ENCODE results near the gene ZNF148.

Gene ZNF148

DNA sequence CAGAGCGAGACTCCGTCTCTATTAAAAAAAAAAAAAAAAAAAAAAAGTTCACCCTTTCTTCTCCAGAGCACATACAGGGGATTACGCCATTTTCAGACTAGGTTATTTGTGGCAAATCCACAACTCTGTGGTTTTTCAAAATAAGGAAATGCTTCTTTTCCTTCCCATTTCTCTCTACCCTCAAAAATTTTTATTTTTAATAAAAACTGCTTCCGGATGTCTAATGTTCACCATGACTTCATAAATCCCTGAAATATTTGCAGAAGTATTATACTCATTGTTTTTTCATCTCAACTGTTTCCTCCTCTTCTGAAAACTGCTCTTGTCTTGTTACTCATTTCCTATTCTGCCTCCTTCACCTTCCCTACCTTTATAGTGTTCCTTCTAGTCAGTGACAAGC lies 117.6 kb downstream of the ZNF148 start:
- Histone ChIP-seq H3K9me2 (replicated peaks; ENCODE audit: insufficient read depth, low read length) (no peaks in the 10 kb centered on the region), H3K27me3 (replicated peaks; ENCODE audit: insufficient read depth, low read length) (no peaks in the 10 kb centered on the region), H3K79me2 (ENCODE audit: low read length) (no peaks in the 10 kb centered on the region), H3F3A (ENCODE audit: insufficient read depth, low read length) (no peaks in the 10 kb centered on the region), H3K9ac (ENCODE audit: low read length) (no peak overlapping the region), H3K27ac (ENCODE audit: low read length) (no peak overlapping the region), H4K20me1 (ENCODE audit: insufficient read depth, low read length) (no peaks in the 10 kb centered on the region), H3K4me3 (ENCODE audit: low read length) (no peak overlapping the region), H3K4me2 (ENCODE audit: low read depth, low read length) (no peak overlapping the region), H2AFZ (ENCODE audit: low read length) (no peak overlapping the region), H3K4me1 (ENCODE audit: low read length) (no peaks in the 10 kb centered on the region), H3K9me3 (replicated peaks; ENCODE audit: insufficient read depth, low read length) (no peaks in the 10 kb centered on the region), H3K36me3 (replicated peaks; ENCODE audit: insufficient read depth, low read length) (no peaks in the 10 kb centered on the region)
- TF ChIP-seq EZH2phosphoT487 (IDR thresholded peaks at IDR 0.05; ENCODE audit: low read length) (no peak), EZH2 (optimal IDR thresholded peaks at IDR 0.05; ENCODE audit: low read depth, low read length) (no peak)
- TF ChIP-seq, protein P1, sequence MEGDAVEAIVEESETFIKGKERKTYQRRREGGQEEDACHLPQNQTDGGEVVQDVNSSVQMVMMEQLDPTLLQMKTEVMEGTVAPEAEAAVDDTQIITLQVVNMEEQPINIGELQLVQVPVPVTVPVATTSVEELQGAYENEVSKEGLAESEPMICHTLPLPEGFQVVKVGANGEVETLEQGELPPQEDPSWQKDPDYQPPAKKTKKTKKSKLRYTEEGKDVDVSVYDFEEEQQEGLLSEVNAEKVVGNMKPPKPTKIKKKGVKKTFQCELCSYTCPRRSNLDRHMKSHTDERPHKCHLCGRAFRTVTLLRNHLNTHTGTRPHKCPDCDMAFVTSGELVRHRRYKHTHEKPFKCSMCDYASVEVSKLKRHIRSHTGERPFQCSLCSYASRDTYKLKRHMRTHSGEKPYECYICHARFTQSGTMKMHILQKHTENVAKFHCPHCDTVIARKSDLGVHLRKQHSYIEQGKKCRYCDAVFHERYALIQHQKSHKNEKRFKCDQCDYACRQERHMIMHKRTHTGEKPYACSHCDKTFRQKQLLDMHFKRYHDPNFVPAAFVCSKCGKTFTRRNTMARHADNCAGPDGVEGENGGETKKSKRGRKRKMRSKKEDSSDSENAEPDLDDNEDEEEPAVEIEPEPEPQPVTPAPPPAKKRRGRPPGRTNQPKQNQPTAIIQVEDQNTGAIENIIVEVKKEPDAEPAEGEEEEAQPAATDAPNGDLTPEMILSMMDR (IDR thresholded peaks at IDR 0.05; ENCODE audit: low read length): no peak
- no peak for DNase-seq

DNA sequence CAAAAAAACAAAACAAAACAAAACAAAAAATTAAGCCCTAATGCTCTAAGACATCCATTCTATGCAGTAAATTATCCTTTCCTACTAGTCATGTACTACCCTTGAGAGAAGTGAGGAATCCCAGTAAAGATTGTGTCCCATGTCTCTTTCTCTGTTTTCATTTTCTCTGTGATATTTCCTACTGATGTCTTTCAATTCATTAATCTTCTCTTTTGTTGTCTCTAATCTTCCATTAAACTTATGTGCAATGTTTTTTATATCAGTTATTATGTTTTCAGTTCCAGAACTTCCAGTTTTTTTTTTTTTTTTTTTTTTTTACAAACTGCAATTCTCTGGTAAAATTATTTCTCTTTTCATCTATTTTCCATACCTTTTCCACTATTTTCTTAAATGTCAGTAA lies 118.5 kb downstream of the ZNF148 start:
- Histone ChIP-seq H3K4me3 (ENCODE audit: low read length) (no peak overlapping the region), H3K4me1 (ENCODE audit: low read length) (no peaks in the 10 kb centered on the region)

DNA sequence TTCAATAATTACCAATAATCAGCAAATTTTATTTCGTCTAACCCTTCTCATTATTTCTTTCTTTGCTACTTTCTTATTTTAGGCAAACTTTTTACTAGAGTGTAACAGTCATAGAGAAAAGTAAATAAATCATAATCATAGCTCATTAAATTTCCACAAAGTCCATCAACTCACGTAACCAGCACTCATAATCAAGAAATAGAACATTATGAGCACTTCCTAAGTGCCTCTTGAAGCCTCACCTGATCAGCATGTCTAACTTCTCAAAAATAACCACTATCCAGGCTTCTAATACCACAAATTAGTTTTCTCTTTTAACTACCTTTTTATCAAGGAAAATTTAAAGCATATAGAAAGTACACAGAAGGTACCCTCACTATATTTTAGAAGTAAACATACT lies 124.2 kb downstream of the ZNF148 start:
- H2AFZ ChIP-seq (ENCODE audit: low read length): no peak overlapping the region
- no peak overlapping the region for H3K27ac ChIP-seq (ENCODE audit: low read length)
- no peaks in the 10 kb centered on the region for H4K20me1 ChIP-seq (ENCODE audit: insufficient read depth, low read length)
- no peaks in the 10 kb centered on the region for H3K79me2 ChIP-seq (ENCODE audit: low read length)
- TF ChIP-seq EZH2 (optimal IDR thresholded peaks at IDR 0.05; ENCODE audit: low read depth, low read length) (no peak), EZH2phosphoT487 (IDR thresholded peaks at IDR 0.05; ENCODE audit: low read length) (no peak)
- TF ChIP-seq, protein P1 (IDR thresholded peaks at IDR 0.05; ENCODE audit: low read length): no peak
- H3K4me2 ChIP-seq (ENCODE audit: low read depth, low read length): no peak overlapping the region
- H3K36me3 ChIP-seq (replicated peaks; ENCODE audit: insufficient read depth, low read length): no peaks in the 10 kb centered on the region
- H3K9me2 ChIP-seq (replicated peaks; ENCODE audit: insufficient read depth, low read length): no peaks in the 10 kb centered on the region
- H3K9me3 ChIP-seq (replicated peaks; ENCODE audit: insufficient read depth, low read length): no peaks in the 10 kb centered on the region
- no peak overlapping the region for H3K4me3 ChIP-seq (ENCODE audit: low read length)
- no peaks in the 10 kb centered on the region for H3F3A ChIP-seq (ENCODE audit: insufficient read depth, low read length)
- DNase-seq: no peak
- H3K9ac ChIP-seq (ENCODE audit: low read length): no peak overlapping the region
- no peaks in the 10 kb centered on the region for H3K4me1 ChIP-seq (ENCODE audit: low read length)
- H3K27me3 ChIP-seq (replicated peaks; ENCODE audit: insufficient read depth, low read length): no peaks in the 10 kb centered on the region

More for the DNA sequence above, 118.5 kb downstream of the ZNF148 start:
- Histone ChIP-seq H3K79me2 (ENCODE audit: low read length) (no peaks in the 10 kb centered on the region), H3K9ac (ENCODE audit: low read length) (no peak overlapping the region), H4K20me1 (ENCODE audit: insufficient read depth, low read length) (no peaks in the 10 kb centered on the region), H3F3A (ENCODE audit: insufficient read depth, low read length) (no peaks in the 10 kb centered on the region), H3K27me3 (replicated peaks; ENCODE audit: insufficient read depth, low read length) (no peaks in the 10 kb centered on the region), H3K36me3 (replicated peaks; ENCODE audit: insufficient read depth, low read length) (no peaks in the 10 kb centered on the region), H3K9me3 (replicated peaks; ENCODE audit: insufficient read depth, low read length) (no peaks in the 10 kb centered on the region), H2AFZ (ENCODE audit: low read length) (no peak overlapping the region), H3K4me2 (ENCODE audit: low read depth, low read length) (no peak overlapping the region), H3K9me2 (replicated peaks; ENCODE audit: insufficient read depth, low read length) (no peaks in the 10 kb centered on the region), H3K27ac (ENCODE audit: low read length) (no peak overlapping the region)
- TF ChIP-seq, protein P1 (IDR thresholded peaks at IDR 0.05; ENCODE audit: low read length): no peak
- TF ChIP-seq EZH2phosphoT487 (IDR thresholded peaks at IDR 0.05; ENCODE audit: low read length): no peak
- no peak for TF ChIP-seq EZH2 (optimal IDR thresholded peaks at IDR 0.05; ENCODE audit: low read depth, low read length)
- no peak for DNase-seq
